Measurements from ENCODE around the gene BTD. TPM values are rescaled to one million over a fixed set of nuclear protein-coding genes. Genes with fewer than 3 reads are reported as not detected.

BTD gene
- total RNA-seq, 1 donor from 2014 or later: 11.7 TPM

DNA sequence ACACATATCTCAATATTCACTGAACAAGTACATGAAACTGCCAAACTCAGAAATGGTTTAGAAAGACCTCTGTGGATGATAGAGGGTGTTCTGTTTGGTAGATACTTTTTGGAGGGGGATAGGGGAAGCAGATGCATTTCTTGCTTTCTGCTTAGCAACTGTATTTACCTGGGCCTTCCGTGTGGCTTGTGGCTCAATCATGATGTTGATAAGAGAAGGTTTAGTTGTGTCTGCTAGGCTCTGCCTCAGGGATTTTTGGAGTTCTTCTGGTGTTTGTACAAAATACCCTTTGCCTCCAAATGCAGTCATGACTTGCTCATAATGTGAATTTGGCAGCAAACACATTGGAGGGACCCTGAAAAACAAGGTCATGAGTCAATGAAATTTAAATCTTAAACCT, 38.4 kb upstream of the BTD start:
- DNase-seq (ENCODE audit: low spot score): no peak
- Histone ChIP-seq H3K4me2 (no peak overlapping the region), H4K20me1 (ENCODE audit: low read depth) (no peaks in the 10 kb centered on the region), H3K27ac (no peak overlapping the region), H3K79me2 (ENCODE audit: low read depth) (no peaks in the 10 kb centered on the region), H3K27me3 (no peaks in the 10 kb centered on the region), H3K4me3 (no peak overlapping the region), H3K9me3 (ENCODE audit: low read depth) (no peaks in the 10 kb centered on the region), H3K9ac (no peak overlapping the region), H3K36me3 (peaks cover 5% of the 10 kb centered on the region), H2AFZ (replicated peaks) (no peak overlapping the region), H3F3A (ENCODE audit: low read depth) (peaks cover 17% of the 10 kb centered on the region), H3K4me1 (peaks cover 13% of the 10 kb centered on the region)
- Mint-ChIP-seq H3K9me3 (no peaks in the 10 kb centered on the region), H3K36me3 (peaks cover 14% of the 10 kb centered on the region), H3K27ac (no peak overlapping the region), H3K27me3 (ENCODE audit: insufficient read depth, low read depth) (peaks cover 4% of the 10 kb centered on the region), H3K4me1 (no peaks in the 10 kb centered on the region), H3K4me3 (no peak overlapping the region)
- TF ChIP-seq CTCF (IDR thresholded peaks at IDR 0.05) (no peak), EZH2phosphoT487 (IDR thresholded peaks at IDR 0.05) (no peak), EZH2 (IDR thresholded peaks at IDR 0.05) (no peak)

DNA sequence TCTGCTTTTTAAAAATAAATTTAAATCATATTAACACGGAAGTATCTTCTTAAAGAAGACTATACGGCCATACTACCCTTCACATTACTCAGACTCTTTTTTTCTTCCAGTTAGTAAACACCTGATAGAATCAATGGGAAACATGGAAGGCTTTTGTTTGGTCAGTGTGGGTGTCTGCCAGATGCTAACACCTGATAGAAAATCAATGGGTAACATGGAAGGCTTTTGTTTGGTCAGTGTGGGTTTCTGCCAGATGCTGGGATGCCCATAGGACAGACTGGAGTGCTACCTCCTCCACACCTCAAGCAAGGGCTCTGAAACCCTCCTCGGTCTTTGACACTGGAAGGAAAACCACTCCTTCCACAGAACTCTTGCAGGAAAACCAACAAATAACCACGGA, 29.4 kb upstream of the BTD start:
- Mint-ChIP-seq H3K4me3 (no peak overlapping the region), H3K27me3 (ENCODE audit: insufficient read depth, low read depth) (peaks cover 2% of the 10 kb centered on the region), H3K36me3 (peaks cover 15% of the 10 kb centered on the region), H3K9me3 (no peaks in the 10 kb centered on the region), H3K27ac (no peak overlapping the region), H3K4me1 (no peaks in the 10 kb centered on the region)
- Histone ChIP-seq H3K27me3 (no peaks in the 10 kb centered on the region), H4K20me1 (ENCODE audit: low read depth) (no peaks in the 10 kb centered on the region), H3K79me2 (ENCODE audit: low read depth) (no peaks in the 10 kb centered on the region), H3K9me3 (ENCODE audit: low read depth) (no peaks in the 10 kb centered on the region), H3K27ac (no peak overlapping the region), H2AFZ (replicated peaks) (no peak overlapping the region), H3K4me2 (no peak overlapping the region), H3K36me3 (peaks cover 5% of the 10 kb centered on the region), H3K4me3 (no peak overlapping the region), H3F3A (ENCODE audit: low read depth) (no peaks in the 10 kb centered on the region), H3K9ac (no peak overlapping the region), H3K4me1 (no peaks in the 10 kb centered on the region)
- TF ChIP-seq CTCF (IDR thresholded peaks at IDR 0.05) (no peak), EZH2phosphoT487 (IDR thresholded peaks at IDR 0.05) (no peak), EZH2 (IDR thresholded peaks at IDR 0.05) (no peak)
- no peak for DNase-seq (ENCODE audit: low spot score)

DNA sequence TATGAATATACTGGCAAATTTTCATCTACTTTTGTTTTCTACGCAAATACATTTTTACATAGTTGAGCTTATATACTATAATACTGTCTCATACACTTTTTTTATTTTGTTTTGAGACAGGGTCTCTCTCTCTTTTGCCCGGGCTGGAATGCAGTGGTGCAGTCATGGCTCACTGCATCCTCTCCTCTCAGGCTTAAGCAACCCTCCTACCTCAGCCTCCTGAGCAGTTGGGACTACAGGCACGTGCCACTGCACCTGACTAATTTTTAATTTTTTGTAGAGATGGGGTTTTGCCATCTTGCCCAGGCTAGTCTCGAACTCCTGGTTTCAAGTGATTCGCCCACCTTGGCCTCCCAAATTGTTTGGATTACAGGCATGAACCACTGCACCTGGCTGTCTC, 26.1 kb upstream of the BTD start:
- Mint-ChIP-seq H3K4me3 (no peak overlapping the region), H3K36me3 (peaks cover 5% of the 10 kb centered on the region)

More for the DNA sequence above, 26.1 kb upstream of the BTD start:
- Histone ChIP-seq H2AFZ (replicated peaks) (no peak overlapping the region), H3K27ac (no peak overlapping the region), H3F3A (ENCODE audit: low read depth) (no peaks in the 10 kb centered on the region), H4K20me1 (ENCODE audit: low read depth) (no peaks in the 10 kb centered on the region), H3K9me3 (ENCODE audit: low read depth) (no peaks in the 10 kb centered on the region), H3K4me2 (no peak overlapping the region), H3K36me3 (no peaks in the 10 kb centered on the region), H3K4me1 (no peaks in the 10 kb centered on the region), H3K9ac (no peak overlapping the region), H3K4me3 (no peak overlapping the region), H3K27me3 (no peaks in the 10 kb centered on the region), H3K79me2 (ENCODE audit: low read depth) (no peaks in the 10 kb centered on the region)
- no peak for TF ChIP-seq EZH2phosphoT487 (IDR thresholded peaks at IDR 0.05)
- TF ChIP-seq CTCF (IDR thresholded peaks at IDR 0.05): no peak
- no peak for TF ChIP-seq EZH2 (IDR thresholded peaks at IDR 0.05)
- DNase-seq (ENCODE audit: low spot score): no peak
- H3K27me3 Mint-ChIP-seq (ENCODE audit: insufficient read depth, low read depth): no peaks in the 10 kb centered on the region
- no peaks in the 10 kb centered on the region for H3K9me3 Mint-ChIP-seq
- no peak overlapping the region for H3K27ac Mint-ChIP-seq
- H3K4me1 Mint-ChIP-seq: no peaks in the 10 kb centered on the region

Measured in neural progenitor cell (in vitro differentiated cells).